Fibroblast of the aortic adventitia (primary cell): ENCODE data around the gene BABAM2. TPM values are rescaled to one million over a fixed set of nuclear protein-coding genes. Genes with fewer than 3 reads are reported as not detected.
"Not testable (repeated sequence)": the region's sequence is repeated elsewhere in the genome, so short reads cannot be mapped to it uniquely, and the experiment has no call there.

ENCODE experiments used
- DNase-seq: peaks from one replicate; pipeline ENCODE4 v3.0.0-alpha.2; 2010; ENCODE audit warnings: low read depth
- H3K4me3 ChIP-seq: 2 replicates; pipeline ENCODE4 v1.5.1; 2011; ENCODE audit warnings: low read depth, mild to moderate bottlenecking, control low read depth, low read length, moderate library complexity
- CTCF ChIP-seq: IDR thresholded peaks from 2 replicates; pipeline ENCODE4 v1.5.1; 2011; ENCODE audit warnings: mild to moderate bottlenecking, low read length, control low read depth, inconsistent platforms; ENCODE audit not compliant: insufficient read depth
- total RNA-seq: library from RNA; depleted of rRNA; stranded (reverse); fragments of >200 nt; gene quantifications from 2 replicates; pipeline ENCODE4 v1.2.3, GENCODE V29; 2012; ENCODE audit warnings: low replicate concordance

Gene BABAM2
- total RNA-seq, 1 donor, result 45.3 TPM

GRCh38 chr2:28366149-28366495 lies 475.6 kb downstream of the BABAM2 start:
- DNase-seq, result no peak
- no peak overlapping the region for H3K4me3 ChIP-seq
- TF ChIP-seq CTCF, result no peak

- H3K4me3 ChIP-seq, result no peak overlapping the region
- TF ChIP-seq CTCF, result no peak
- DNase-seq, result peak; percentile 47
Measured at GRCh38 chr2:28366496-28367282, 476.2 kb downstream of the BABAM2 start.

- DNase-seq, result no peak
- no peak for TF ChIP-seq CTCF
- H3K4me3 ChIP-seq, result no peak overlapping the region
Measured at GRCh38 chr2:28367667-28368356, 477.3 kb downstream of the BABAM2 start.

- no peak overlapping the region for H3K4me3 ChIP-seq
- no peak for DNase-seq
- no peak for TF ChIP-seq CTCF
Measured at GRCh38 chr2:28368357-28368798, 477.8 kb downstream of the BABAM2 start.

- H3K4me3 ChIP-seq, result no peak overlapping the region
- no peak for TF ChIP-seq CTCF
- no peak for DNase-seq
Measured at GRCh38 chr2:28369358-28369757, 478.8 kb downstream of the BABAM2 start.

GRCh38 chr2:28370354-28370753 lies 479.8 kb downstream of the BABAM2 start:
- H3K4me3 ChIP-seq, result no peak overlapping the region
- DNase-seq, result no peak
- no peak for TF ChIP-seq CTCF

GRCh38 chr2:28371728-28372127 lies 481.2 kb downstream of the BABAM2 start:
- DNase-seq, H3K4me3 ChIP-seq: not testable (repeated sequence)
